GM18873 (cell line): ENCODE results near the gene USF2.

Experiments used
- ATAC-seq: cut with Tn5 transposase; IDR thresholded peaks from one replicate; pipeline ENCODE4 v1.9.1; 2021; ENCODE audit warnings: mild to moderate bottlenecking, moderate library complexity, moderate number of reproducible peaks; ENCODE audit not compliant: unreplicated experiment, low FRiP score

USF2 gene

DNA sequence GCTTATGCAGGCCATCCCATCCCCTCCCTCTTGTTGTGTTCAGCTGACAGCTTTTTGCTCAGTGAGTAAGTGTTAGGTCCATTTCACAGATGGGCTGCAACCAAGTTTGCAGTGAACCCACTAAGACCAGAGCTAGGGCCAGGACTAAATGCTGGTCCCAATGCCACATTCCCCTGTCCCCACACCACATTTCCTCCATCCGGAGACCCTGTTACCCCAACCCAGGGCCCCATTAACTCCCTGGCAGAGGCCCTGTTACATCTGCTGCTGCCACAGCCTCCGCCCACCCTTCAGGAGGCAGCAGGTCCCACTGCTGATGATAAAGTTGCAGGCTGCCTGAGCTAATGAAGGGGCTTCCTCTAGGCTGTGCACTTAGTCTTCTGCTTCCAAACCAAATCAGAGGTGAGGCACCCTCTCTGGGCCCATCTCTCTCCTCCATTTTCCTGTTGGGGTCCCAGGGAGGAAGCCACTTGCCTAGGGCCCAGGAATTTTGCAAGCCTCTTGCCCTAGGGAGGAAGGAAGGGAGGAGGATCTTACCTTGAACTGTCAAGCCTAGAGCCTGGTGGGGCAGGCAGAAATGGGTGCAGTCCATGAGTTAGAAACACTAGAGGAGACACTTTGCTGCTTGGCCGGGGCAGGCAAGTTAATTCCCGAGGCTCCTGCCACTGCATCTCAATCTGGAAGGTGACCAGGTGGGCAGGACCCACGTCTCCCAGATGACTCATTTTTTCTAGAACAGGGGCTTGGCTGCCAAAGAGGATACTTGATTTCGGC, 3.4 kb upstream of the USF2 start:
- no peak for ATAC-seq

DNA sequence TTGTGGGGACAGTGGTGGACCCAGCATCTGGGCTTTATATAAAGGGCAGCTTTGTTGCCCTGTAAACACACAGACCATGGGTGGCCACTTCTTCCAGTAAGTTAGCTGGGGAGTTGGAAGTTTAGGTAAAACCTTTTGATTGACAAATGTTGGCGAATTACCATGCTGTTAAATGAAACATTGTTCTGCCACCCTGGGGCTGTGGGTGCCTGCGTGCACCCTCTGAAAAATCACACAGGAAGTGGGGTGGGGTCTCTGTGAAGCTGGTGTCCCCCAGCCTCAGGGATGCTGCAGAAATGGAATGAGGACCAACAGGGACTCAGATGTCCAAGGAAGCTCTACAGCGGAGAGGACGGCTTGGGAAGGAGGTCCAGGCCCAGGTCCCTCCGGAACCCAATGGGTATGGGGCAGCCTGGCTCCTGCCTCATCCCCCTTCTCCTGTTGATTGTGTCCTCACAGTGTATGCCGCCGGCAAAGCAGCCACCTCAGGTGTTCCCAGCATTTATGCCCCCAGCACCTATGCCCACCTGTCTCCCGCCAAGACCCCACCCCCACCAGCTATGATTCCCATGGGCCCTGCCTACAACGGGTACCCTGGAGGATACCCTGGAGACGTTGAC, 2.8 kb upstream of the USF2 start:
- no peak for ATAC-seq

DNA sequence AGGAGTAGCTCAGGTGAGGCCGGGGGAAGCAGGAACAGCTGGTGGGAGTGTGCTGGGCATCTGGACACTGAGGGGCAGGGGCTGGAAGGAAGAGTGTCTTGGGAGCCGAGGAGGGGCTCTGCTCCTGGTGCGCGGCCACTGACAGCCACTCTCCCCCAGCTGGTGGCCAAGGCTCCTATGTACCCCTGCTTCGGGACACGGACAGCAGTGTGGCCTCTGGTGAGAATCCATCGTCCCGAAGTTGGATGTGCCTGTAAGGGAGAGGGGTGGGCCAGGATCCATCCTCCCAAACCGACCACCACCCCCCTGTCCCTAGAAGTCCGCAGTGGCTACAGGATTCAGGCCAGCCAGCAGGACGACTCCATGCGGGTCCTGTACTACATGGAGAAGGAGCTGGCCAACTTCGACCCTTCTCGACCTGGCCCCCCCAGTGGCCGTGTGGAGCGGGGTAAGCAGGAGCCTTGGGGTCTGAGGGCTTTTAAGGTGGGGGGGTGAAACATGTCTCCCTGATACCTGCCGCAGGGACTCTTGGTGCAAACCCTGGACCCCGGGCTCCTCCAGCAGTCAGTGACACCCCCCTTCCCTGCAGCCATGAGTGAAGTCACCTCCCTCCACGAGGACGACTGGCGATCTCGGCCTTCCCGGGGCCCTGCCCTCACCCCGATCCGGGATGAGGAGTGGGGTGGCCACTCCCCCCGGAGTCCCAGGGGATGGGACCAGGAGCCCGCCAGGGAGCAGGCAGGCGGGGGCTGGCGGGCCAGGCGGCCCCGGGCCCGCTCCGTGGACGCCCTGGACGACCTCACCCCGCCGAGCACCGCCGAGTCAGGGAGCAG, 2.0 kb upstream of the USF2 start:
- no peak for ATAC-seq

DNA sequence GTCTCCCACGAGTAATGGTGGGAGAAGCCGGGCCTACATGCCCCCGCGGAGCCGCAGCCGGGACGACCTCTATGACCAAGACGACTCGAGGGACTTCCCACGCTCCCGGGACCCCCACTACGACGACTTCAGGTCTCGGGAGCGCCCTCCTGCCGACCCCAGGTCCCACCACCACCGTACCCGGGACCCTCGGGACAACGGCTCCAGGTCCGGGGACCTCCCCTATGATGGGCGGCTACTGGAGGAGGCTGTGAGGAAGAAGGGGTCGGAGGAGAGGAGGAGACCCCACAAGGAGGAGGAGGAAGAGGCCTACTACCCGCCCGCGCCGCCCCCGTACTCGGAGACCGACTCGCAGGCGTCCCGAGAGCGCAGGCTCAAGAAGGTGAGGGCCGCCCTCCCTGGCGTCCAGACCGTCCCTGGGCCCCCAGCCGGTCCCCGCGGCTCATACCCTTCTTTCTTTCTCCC, 1.4 kb upstream of the USF2 start:
- ATAC-seq = no peak

DNA sequence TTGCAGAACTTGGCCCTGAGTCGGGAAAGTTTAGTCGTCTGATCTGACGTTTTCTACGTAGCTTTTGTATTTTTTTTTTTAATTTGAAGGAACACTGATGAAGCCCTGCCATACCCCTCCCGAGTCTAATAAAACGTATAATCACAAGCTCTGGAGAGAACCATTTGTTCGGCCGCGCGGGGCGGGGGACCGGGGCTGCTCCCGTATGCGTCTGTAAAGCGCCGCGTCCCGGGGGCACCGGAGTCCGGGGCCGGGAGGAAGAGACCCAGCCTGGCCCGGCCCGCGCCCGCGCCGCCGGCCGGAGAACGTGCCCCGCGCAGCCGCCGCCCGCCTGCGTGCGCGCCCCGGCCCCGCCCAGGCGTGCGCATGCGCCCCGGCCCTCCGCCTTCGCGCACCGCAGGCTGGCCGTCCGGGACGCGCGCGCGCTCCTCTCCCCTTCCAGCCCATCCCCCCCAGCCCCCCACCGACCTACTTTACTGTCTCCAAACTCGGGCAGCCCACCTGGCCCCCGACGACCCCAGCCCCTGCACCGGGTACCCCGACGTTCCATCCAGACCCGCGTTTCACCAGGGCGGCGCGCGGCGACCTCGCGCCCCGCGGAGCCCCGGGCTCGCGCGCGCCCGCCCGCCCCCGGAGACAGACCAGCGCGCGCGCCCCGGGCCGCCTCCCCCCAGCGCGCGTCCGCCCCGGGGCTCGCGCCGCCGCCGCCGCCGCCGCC, 785 bp upstream of the USF2 start:
- ATAC-seq = no peak

DNA sequence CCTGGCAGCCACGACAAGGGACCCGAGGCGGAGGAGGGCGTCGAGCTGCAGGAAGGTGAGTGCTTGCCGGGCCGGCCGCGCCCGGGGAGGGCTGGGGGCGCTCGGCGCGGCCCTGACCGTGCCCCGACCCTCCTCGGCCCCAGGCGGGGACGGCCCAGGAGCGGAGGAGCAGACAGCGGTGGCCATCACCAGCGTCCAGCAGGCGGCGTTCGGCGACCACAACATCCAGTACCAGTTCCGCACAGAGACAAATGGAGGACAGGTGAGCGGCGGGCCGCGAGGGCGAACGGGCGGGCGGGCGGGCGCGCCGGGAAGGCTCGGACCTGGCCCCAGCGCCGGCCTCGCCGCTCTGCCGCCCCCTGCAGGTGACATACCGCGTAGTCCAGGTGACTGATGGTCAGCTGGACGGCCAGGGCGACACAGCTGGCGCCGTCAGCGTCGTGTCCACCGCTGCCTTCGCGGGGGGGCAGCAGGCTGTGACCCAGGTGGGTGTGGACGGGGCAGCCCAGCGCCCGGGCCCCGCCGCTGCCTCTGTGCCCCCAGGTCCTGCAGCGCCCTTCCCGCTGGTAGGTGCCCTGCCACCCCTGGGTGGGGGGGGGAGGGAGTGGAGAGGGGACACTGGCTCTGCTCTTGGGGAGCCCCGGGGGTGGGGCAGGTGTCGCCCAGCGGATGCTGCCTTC, 816 bp downstream of the USF2 start:
- ATAC-seq = peak; percentile 51

DNA sequence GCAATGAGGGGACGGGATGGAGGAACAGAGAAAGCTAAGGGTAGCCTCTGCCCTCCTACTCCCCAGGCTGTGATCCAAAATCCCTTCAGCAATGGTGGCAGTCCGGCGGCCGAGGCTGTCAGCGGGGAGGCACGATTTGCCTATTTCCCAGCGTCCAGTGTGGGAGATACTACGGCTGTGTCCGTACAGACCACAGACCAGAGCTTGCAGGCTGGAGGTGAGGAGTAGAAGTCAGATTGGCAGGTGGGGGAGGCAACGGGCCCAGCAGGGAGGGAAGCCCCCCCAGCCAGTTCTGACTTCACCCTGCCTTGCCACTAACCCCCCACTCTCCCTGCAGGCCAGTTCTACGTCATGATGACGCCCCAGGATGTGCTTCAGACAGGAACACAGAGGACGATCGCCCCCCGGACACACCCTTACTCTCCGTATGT, 1.6 kb downstream of the USF2 start:
- no peak for ATAC-seq

DNA sequence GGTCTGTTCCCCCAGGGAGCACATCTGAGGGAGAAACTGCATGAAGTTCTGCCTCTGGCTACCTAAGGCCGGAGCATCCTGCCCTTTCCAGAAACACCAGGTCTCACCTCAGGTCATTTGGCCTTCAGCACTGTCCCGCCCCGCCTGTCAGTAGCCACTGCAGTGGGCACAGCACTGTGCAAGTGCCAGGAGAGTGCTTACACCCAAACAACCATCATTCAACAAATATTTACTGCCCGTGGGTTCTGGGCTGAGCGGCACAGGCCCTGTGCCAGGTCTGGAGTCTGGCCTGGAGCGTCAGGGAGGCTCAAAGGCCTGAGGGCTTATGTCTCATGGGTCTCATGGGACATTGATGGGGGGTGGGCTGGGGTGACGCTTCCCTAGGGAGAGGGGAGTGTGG, 2.8 kb downstream of the USF2 start:
- ATAC-seq = no peak

DNA sequence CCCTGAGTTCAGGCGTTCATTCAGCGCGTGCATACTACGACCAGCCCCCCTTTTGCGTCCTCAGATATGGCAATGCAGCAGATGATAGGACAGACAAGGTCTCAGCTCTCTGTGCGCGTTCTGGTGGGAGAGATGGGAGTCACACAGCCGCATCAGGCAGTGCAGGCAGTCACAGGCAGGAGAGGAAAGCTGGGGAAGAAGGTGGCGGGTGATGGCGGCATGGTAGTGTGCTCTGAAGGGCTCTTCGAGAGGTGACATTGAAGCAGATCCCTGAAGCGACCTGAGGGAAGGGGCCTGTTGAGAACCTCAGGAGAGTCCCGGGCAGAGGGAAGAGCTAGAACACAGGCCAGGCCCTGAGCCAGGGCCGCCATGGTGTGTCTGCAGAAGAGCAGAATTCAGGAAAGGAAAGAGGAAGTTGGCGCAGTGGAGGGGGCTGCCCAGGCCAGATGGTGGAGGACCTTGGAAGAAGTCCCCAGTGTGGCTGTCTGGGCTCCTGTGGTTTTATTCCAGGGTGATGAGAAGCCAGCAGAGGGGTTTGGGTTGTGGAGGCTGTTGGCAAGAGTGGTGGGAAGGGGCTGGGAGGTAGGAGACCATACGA, 3.5 kb downstream of the USF2 start:
- ATAC-seq = no peak

DNA sequence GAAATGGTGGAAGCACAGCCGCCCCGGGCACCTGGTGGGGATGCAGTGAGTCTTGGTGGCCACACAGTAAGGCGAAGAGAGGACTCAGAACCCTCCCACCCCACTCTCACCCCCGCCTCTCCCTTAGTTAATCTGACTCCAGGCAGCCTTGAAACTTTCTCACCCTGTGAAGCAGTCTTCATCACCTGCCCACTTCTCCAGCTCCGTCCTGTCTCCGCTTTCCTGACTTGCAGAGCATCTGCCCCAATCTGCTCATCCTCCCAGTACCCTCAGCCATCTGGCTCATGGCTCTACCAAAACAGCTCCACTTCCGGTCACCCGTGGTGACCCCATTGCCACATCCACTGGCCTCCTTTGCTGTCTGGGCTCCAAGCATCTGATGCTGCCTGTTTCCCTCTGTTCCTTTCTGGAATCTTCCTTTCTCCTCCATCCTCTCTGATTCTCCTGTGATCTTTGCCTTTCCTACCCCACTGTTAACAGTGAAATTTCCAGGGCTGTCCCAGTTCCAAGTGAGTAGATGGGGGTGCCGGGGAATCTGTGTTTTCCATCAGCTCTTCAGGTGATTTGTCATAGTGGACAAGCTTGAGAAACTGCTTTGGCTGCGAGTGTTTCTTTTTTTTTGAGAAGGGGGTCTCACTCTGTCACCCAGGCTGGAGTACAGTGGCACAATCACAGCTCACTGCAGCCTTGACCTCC, 4.3 kb downstream of the USF2 start:
- ATAC-seq = no peak

DNA sequence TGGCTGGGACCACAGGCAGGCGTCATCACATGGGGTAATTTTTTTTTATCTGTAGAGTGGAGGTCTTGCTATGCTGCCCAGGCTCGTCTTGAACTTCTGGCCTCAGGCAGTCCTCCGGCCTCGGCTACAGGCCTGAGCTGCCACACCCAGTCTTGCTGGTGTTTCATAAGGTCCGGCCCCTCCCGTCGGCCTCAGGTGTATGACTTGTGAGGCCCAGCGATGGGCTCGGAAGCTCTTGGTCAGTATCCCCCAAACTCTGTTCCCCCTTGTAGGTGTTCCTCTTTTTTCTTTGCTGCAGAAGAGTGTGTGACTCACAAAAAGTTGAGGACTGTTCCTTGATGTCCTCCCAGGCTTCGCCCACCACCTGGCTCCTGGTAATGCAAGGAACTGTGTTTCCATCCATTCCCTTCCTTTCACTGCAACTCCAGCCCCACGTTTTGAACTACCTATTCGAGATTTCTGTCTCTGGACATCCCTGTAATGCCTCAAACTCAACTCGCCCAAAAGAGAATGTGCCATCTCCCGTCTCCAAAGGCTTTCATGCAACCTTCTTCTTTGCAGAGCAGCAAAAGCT, 5.0 kb downstream of the USF2 start:
- no peak for ATAC-seq

DNA sequence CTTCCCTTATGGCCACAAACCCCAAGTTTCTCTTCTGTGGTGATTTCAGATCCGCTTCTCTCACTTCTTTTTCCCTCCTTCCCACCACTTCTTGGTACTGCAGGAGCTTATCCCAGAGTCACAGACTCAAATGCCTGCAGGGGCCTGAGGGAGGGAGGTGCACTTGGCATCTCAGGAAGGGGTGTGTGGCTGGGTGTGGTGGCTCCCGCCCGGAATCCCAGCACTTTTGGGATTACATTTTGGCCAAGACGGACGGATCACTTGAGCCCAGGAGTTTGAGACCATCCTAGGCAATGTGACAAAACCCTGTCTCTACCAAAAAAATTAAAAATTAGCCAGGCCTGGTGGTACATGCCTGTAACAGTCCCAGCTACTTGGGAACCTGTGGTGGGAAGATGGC, 5.6 kb downstream of the USF2 start:
- ATAC-seq = no peak

DNA sequence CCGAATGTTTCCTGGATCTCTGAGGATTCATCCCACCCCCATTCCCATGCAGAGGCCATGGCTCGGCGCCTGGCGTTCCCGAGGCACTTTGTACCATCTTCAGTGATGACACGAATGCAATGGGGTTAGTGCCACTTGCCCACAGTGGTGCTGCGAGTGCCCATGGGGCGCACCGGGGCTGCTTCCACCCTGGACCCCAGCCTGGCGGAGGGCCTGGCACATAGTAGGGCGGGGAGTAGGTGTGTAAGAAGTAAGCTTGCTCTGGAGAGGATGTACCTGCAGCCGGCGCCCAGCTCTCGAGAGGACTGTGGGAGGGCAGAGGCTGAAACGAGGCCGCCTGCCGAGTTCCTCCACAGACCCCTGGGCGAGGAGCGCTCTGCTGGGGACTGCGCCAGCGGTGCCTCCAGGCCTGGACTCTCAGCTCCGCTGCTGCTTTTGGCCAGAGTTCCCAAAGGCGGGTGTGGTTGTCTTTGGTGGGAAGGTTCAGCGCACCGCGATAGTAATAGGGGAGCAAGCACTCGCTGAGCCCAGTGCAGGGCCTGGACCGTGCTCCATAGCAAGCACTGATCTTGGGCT, 8.0 kb downstream of the USF2 start:
- ATAC-seq = no peak

DNA sequence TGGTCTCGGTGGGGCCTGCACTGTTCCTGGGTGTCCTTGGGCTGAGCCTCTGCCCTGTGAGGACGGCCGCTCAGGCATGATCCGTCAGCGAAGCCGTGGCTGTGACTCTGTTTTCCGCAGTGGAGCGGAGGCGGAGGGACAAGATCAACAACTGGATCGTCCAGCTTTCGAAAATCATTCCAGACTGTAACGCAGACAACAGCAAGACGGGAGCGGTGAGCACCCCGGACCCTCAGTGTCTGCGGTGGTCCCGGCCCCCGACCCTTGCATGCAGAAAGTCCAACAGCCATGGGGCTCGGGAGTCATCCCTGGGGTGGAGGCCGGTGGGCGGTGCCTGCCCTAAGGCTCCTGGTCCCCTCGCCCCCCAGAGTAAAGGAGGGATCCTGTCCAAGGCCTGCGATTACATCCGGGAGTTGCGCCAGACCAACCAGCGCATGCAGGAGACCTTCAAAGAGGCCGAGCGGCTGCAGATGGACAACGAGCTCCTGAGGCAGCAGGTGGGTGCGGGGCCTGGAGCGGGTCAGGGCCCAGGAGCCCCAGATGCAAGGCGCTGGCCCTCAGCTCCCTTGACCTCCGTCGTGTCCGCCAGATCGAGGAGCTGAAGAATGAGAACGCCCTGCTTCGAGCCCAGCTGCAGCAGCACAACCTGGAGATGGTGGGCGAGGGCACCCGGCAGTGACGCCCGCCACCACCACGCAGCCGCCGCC, 10.0 kb downstream of the USF2 start:
- ATAC-seq = no peak

DNA sequence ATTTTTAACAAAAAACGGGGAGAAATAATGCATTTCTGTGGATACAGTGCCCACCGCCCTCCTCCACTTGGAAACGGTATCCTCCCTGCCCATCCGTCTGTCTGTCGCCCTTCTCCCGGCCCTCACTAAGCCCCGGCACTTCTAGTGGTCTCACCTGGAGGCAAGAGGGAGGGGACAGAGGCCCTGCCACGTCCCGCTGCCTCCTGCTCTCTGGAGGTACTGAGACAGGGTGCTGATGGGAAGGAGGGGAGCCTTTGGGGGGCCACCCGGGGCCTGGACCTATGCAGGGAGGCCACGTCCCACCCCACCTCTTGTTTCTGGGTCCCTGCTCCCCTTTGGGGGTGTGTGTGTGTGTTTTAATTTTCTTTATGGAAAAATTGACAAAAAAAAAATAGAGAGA, 10.6 kb downstream of the USF2 start:
- ATAC-seq = no peak

DNA sequence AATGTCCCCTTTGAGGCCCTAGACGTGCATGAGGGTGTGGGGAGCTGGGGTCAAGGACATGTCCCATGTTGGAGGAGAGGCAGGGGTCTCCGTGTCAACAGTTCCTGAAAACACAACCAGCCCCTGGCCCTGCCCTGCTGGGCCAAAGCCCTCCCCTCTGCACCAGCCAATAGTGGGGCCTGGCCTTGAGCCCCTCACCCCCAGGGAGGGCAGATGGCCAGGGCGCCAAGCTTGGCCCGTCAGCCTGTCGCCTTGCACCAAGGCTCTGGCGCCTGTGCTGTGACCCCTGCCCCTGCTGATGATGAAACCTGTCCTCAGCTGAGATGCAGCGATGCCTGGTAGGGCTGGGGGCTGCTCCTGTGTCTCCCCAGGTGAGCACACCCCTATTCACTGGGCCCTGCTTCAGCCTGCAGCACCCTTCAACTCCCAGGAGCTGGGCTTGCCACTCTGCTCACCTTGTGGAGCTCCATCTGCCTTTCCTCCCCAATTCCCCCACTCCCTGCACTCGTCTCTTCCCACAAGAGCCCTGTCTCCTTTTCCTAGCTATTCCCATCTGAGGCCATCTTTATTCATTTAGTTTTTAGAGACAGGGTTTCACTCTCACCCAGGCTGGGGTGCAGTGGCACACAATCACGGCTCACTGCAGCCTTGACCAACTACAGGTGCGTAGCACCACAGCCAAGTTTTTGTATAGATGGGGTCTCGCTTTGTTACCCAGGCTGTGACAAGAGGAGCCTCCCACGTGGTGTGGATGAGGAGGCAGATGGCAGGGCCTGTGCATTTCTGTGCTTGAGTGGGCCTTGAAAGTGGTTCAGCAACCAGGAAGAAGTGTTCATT, 11.4 kb downstream of the USF2 start:
- ATAC-seq = no peak

DNA sequence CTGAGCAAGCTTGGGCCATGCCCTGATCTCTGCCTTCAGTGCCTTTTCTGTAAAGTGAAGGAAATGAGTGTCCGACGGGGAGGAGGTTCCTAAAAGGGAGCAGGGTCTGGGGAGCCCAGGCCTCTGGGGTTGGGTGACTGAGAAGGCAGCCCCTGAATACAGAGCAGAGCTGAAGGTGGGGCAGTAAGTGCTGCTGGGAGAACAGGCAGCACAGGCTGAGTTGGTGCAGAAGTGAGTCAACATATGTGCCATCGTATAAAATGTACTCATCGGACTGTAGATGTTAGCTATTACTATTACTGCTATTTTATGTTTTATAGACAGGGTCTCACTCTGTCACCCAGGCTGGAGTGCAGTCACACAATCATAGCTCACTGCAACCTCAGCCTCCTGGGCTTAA, 12.5 kb downstream of the USF2 start:
- ATAC-seq = no peak
